AML-193 (cell line): ENCODE results near the gene PLCL2.

Experiments
- DNase-seq, 2 experiments: peaks; one replicate each; lab custom pipeline; 2025; lab: John Stamatoyannopoulos, UW

The PLCL2 gene

GRCh38 chr3:16884748-16885592 is at the start of gene PLCL2:
TSS of gene PLCL2 (plus strand) at chr3:16884955. CDS start at chr3:16885040, 85 bp downstream.
- DNase-seq, result peak; percentile 35 to 43

GRCh38 chr3:16836505-16837237 is 48.1 kb upstream of the PLCL2 start:
- DNase-seq, result no peak

GRCh38 chr3:16837602-16838001 is 47.2 kb upstream of the PLCL2 start:
- DNase-seq, result no peak

GRCh38 chr3:16838561-16838960 is 46.2 kb upstream of the PLCL2 start:
- no peak for DNase-seq

- no peak for DNase-seq
These were observed 45.3 kb upstream of the PLCL2 start for GRCh38 chr3:16839271-16840100.

- no peak for DNase-seq
These were observed 44.7 kb upstream of the PLCL2 start for GRCh38 chr3:16840101-16840424.

- no peak for DNase-seq
These were observed 43.6 kb upstream of the PLCL2 start for GRCh38 chr3:16841041-16841753.

- DNase-seq, result peak; percentile 70 to 74
These were observed 42.9 kb upstream of the PLCL2 start for GRCh38 chr3:16841904-16842271.

GRCh38 chr3:16842272-16843270 is 42.2 kb upstream of the PLCL2 start:
- DNase-seq, result peak; percentile 66 to 70

GRCh38 chr3:16844222-16844621 is 40.5 kb upstream of the PLCL2 start:
- DNase-seq, result no peak

- peak; percentile 45 to 52 for DNase-seq
These were observed 40.0 kb upstream of the PLCL2 start for GRCh38 chr3:16844791-16845190.

GRCh38 chr3:16846373-16847080 is 38.2 kb upstream of the PLCL2 start:
- no peak for DNase-seq

- no peak for DNase-seq
These were observed 36.7 kb upstream of the PLCL2 start for GRCh38 chr3:16848007-16848406.

GRCh38 chr3:16849229-16849628 is 35.5 kb upstream of the PLCL2 start:
- peak; percentile 76 to 82 for DNase-seq

- peak; percentile 64 to 79 for DNase-seq
These were observed 35.0 kb upstream of the PLCL2 start for GRCh38 chr3:16849795-16850194.

GRCh38 chr3:16855497-16855896 is 29.3 kb upstream of the PLCL2 start:
- no peak for DNase-seq

- DNase-seq, result no peak
These were observed 24.5 kb upstream of the PLCL2 start for GRCh38 chr3:16860234-16860633.

- DNase-seq, result no peak
These were observed 23.3 kb upstream of the PLCL2 start for GRCh38 chr3:16861432-16861831.

GRCh38 chr3:16864610-16865313 is 20.0 kb upstream of the PLCL2 start:
- DNase-seq, result no peak
